Measurements from ENCODE around the gene GPR37. TPM values are rescaled to one million over a fixed set of nuclear protein-coding genes. Genes with fewer than 3 reads are reported as not detected.

GPR37 gene
- total RNA-seq (2021; ENCODE audit: unreplicated experiment): 1.3 TPM
- polyA plus RNA-seq (2012; ENCODE audit: insufficient read length): 0.59 TPM
- Bru-seq, nascent RNA: percentile 37 among the genes with signal in this experiment
- percentile 38 among the genes with signal in this experiment for BruChase-seq, experiment 1, labeled RNA remaining after a 2-hour chase
- percentile 30 among the genes with signal in this experiment for BruChase-seq, experiment 2, labeled RNA remaining after a 6-hour chase
- long read RNA-seq, transcript GPR37-201 (2 exons, 3,021 nt): major isoform, 8 of 8 reads
- long read RNA-seq, partial matches to known transcripts: 0 of 8 reads
- long read RNA-seq, other reads (novel, unspliced or antisense): 0 of 8 reads

GRCh38 chr7:124765401-124766352, at the start of gene GPR37:
Gene GPR37 (minus strand): TSS chr7:124765792. CDS start chr7:124764976, 816 bp downstream.
- CTCF ChIA-PET: interaction anchor here (0.6 kb wide), 1 partner anchor 168 kb away, joined by 5 read pairs; no protein-coding TSS in a partner anchor
- in situ Hi-C loops (cut with HindIII; ENCODE audit: low pct_unique_long_range_greater_than_20kb, low sequenced_read_pairs): no loop called here
- DNase-seq (ENCODE audit: low read depth, low spot score) (no peak), ATAC-seq (peak; percentile 93)
- no peak within 1 kb of the TSS for H3K27ac ChIP-seq (ENCODE audit: low read length)
- no peaks in the 10 kb centered on the region for H3K9me3 ChIP-seq (ENCODE audit: control insufficient read depth, insufficient read depth, low read depth, low read length)
- H3K36me3 ChIP-seq (ENCODE audit: control insufficient read depth, insufficient read depth, low read length): no peaks in the 10 kb centered on the region
- no TSS peak for BruUV-seq (replicated peaks)
- H3K4me1 ChIP-seq (ENCODE audit: control insufficient read depth, insufficient read depth, low read length): no peaks in the 10 kb centered on the region; the same call in 1 of the 2 replicates
- peaks cover 19% of the 10 kb centered on the region for H3K27me3 ChIP-seq (ENCODE audit: control insufficient read depth, insufficient read depth, low read length)
- peak within 1 kb of the TSS; percentile 51 to 56 for H3K4me3 ChIP-seq (ENCODE audit: low read depth in 2 of 2, low read length in 2 of 2)
- POLR2A ChIA-PET: interaction anchor here (0.7 kb wide), 1 partner anchor 206 kb away, joined by 3 read pairs; no protein-coding TSS in a partner anchor
- TF ChIP-seq SIN3A (IDR thresholded peaks at IDR 0.05; ENCODE audit: borderline replicate concordance, insufficient read depth, low read depth, low read length) (no peak), REST (IDR thresholded peaks at IDR 0.05; ENCODE audit: insufficient read depth in 1 of 2, low read depth in 2 of 2, low read length in 1 of 2) (no peak), POLR2AphosphoS5 (IDR thresholded peaks at IDR 0.05; ENCODE audit: low read depth, low read length) (no peak), TCF7L2 (IDR thresholded peaks at IDR 0.05; ENCODE audit: low read depth, low read length) (no peak), CTCF (IDR thresholded peaks at IDR 0.05) (0 out of 2 replicates have a peak, but pooled peaks have one; percentile 16)
- intact Hi-C loops (cut with micrococcal nuclease; ENCODE audit: unreplicated experiment): no loop called here

- intact Hi-C loops (cut with micrococcal nuclease; ENCODE audit: unreplicated experiment) (no loop called here), in situ Hi-C loops (cut with HindIII; ENCODE audit: low pct_unique_long_range_greater_than_20kb, low sequenced_read_pairs) (no loop called here)
- no TSS peak for BruUV-seq (replicated peaks)
- H3K9me3 ChIP-seq (ENCODE audit: control insufficient read depth, insufficient read depth, low read depth, low read length): no peaks in the 10 kb centered on the region
- DNase-seq (ENCODE audit: low read depth, low spot score) (no peak), ATAC-seq (no peak)
- POLR2A ChIA-PET: no interaction called here
- no peaks in the 10 kb centered on the region for H3K4me1 ChIP-seq (ENCODE audit: control insufficient read depth, insufficient read depth, low read length)
- H3K4me3 ChIP-seq (ENCODE audit: low read depth in 2 of 2, low read length in 2 of 2): no peak overlapping the region
- TF ChIP-seq CTCF (IDR thresholded peaks at IDR 0.05): no peak
- TF ChIP-seq REST (IDR thresholded peaks at IDR 0.05; ENCODE audit: insufficient read depth in 1 of 2, low read depth in 2 of 2, low read length in 1 of 2): no peak
- no peak for TF ChIP-seq TCF7L2 (IDR thresholded peaks at IDR 0.05; ENCODE audit: low read depth, low read length)
- TF ChIP-seq SIN3A (IDR thresholded peaks at IDR 0.05; ENCODE audit: borderline replicate concordance, insufficient read depth, low read depth, low read length): no peak
- no peak for TF ChIP-seq POLR2AphosphoS5 (IDR thresholded peaks at IDR 0.05; ENCODE audit: low read depth, low read length)
- no peaks in the 10 kb centered on the region for H3K27me3 ChIP-seq (ENCODE audit: control insufficient read depth, insufficient read depth, low read length)
- no peaks in the 10 kb centered on the region for H3K36me3 ChIP-seq (ENCODE audit: control insufficient read depth, insufficient read depth, low read length)
- H3K27ac ChIP-seq (ENCODE audit: low read length): no peak overlapping the region
- CTCF ChIA-PET: no interaction called here
These were observed 48.6 kb upstream of the GPR37 start for GRCh38 chr7:124813994-124814798.

Measured in Panc1 (cell line).